ENCODE data around the gene CDH4.

- TF ChIP-seq CTCF (IDR thresholded peaks at IDR 0.05; ENCODE audit: insufficient read depth, low read depth, low read length): no peak
- no peak for TF ChIP-seq EZH2 (IDR thresholded peaks at IDR 0.05; ENCODE audit: insufficient read depth, low read length)
These were observed 46.6 kb downstream of the CDH4 start for GRCh38 chr20:61298661-61299060.

Measured in astrocyte (in vitro differentiated cells and primary cell).